SU-DHL-6 (cell line): ENCODE measurements around the gene SOS1.
"Not testable (repeated sequence)": the region's sequence is repeated elsewhere in the genome, so short reads cannot be mapped to it uniquely, and the experiment has no call there.

Source experiments
- H2AFZ ChIP-seq: fragments of 200-600 bp; sonication (generic); 2 replicates; pipeline ENCODE4 v1.6.1; 2014; ENCODE audit warnings: low read depth, mild to moderate bottlenecking, moderate library complexity, mixed read lengths, antibody characterized with exemption, low read length; ENCODE audit not compliant: severe bottlenecking
- H3F3A ChIP-seq: fragments of 200-600 bp; shearing (Covaris generic); 2 replicates; pipeline ENCODE4 v1.6.0; 2016; ENCODE audit warnings: antibody characterized with exemption, mild to moderate bottlenecking; ENCODE audit not compliant: insufficient read depth
- H3K27ac ChIP-seq: fragments of 200-600 bp; sonication (generic); 2 replicates; pipeline ENCODE4 v1.5.1; 2016; ENCODE audit warnings: low read depth, mild to moderate bottlenecking, low read length, moderate library complexity, mixed read lengths
- H3K27me3 ChIP-seq: fragments of 200-600 bp; sonication (generic), shearing (Covaris generic); 2 replicates; pipeline ENCODE4 v1.6.0; 2014; ENCODE audit warnings: mild to moderate bottlenecking, low read length
- H3K36me3 ChIP-seq: fragments of 200-600 bp; sonication (generic); 2 replicates; pipeline ENCODE4 v1.6.1; 2014; ENCODE audit warnings: mild to moderate bottlenecking, low read length, mixed read lengths
- H3K4me2 ChIP-seq: fragments of 300-600, 200-600 bp; shearing (Covaris generic), sonication (generic); 2 replicates; pipeline ENCODE4 v1.6.0; 2014; ENCODE audit warnings: low read length, low read depth, mild to moderate bottlenecking; ENCODE audit not compliant: poor library complexity, severe bottlenecking
- H3K4me3 ChIP-seq: fragments of 200-600 bp; sonication (generic); 2 replicates; pipeline ENCODE4 v1.5.1; 2014; ENCODE audit warnings: antibody characterized with exemption, low read length, mild to moderate bottlenecking, mixed read lengths; ENCODE audit not compliant: insufficient read depth, poor library complexity, severe bottlenecking
- H3K79me2 ChIP-seq: fragments of 200-600 bp; sonication (generic); 2 replicates; pipeline ENCODE4 v1.6.1; 2014; ENCODE audit warnings: mild to moderate bottlenecking, low read length, moderate library complexity; ENCODE audit not compliant: insufficient read depth
- H3K9ac ChIP-seq: fragments of 200-600 bp; sonication (generic); 2 replicates; pipeline ENCODE4 v1.7.0; 2014; ENCODE audit warnings: mild to moderate bottlenecking, low read length
- H3K9me2 ChIP-seq: fragments of 200-600 bp; sonication (generic); replicated peaks from 2 replicates; pipeline ENCODE4 v1.6.1; 2014; ENCODE audit warnings: low read length; ENCODE audit not compliant: insufficient read depth
- H3K9me3 ChIP-seq: fragments of 200-600 bp; sonication (generic); 2 replicates; pipeline ENCODE4 v1.6.1; 2014; ENCODE audit warnings: low read length, mixed read lengths; ENCODE audit not compliant: insufficient read depth
- H4K20me1 ChIP-seq: fragments of 200-600 bp; sonication (generic); 2 replicates; pipeline ENCODE4 v1.6.1; 2014; ENCODE audit warnings: low read depth, mild to moderate bottlenecking, antibody characterized with exemption, low read length, moderate library complexity, mixed read lengths
- CTCF ChIP-seq: fragments of 200-600 bp; sonication (generic); IDR thresholded peaks from one replicate; pipeline ENCODE4 v1.5.1; 2017; ENCODE audit warnings: antibody characterized with exemption, mild to moderate bottlenecking, low read length, moderate library complexity; ENCODE audit not compliant: insufficient read depth, poor library complexity, severe bottlenecking
- EZH2phosphoT487 ChIP-seq: fragments of 200-600 bp; sonication (generic), shearing (Covaris generic); conservative IDR thresholded peaks from 2 replicates; pipeline ENCODE4 v1.6.1; 2018; ENCODE audit warnings: mild to moderate bottlenecking, antibody characterized with exemption, low read length, moderate library complexity, mixed read lengths

SOS1 gene

GRCh38 chr2:39140322-39140847 is 19.5 kb upstream of the SOS1 start:
- no peaks in the 10 kb centered on the region for H3K9me3 ChIP-seq
- H3K27ac ChIP-seq, result no peak overlapping the region
- H2AFZ ChIP-seq, result no peak overlapping the region
- no peaks in the 10 kb centered on the region for H3K27me3 ChIP-seq
- H3K9ac ChIP-seq, result no peak overlapping the region
- no peaks in the 10 kb centered on the region for H3F3A ChIP-seq
- H3K4me3 ChIP-seq, result no peak overlapping the region
- no peaks in the 10 kb centered on the region for H3K79me2 ChIP-seq
- no peak overlapping the region for H3K4me2 ChIP-seq
- TF ChIP-seq EZH2phosphoT487 (no peak), CTCF (no peak)
- no peaks in the 10 kb centered on the region for H3K9me2 ChIP-seq
- no peaks in the 10 kb centered on the region for H4K20me1 ChIP-seq
- H3K36me3 ChIP-seq, result no peaks in the 10 kb centered on the region

DNA sequence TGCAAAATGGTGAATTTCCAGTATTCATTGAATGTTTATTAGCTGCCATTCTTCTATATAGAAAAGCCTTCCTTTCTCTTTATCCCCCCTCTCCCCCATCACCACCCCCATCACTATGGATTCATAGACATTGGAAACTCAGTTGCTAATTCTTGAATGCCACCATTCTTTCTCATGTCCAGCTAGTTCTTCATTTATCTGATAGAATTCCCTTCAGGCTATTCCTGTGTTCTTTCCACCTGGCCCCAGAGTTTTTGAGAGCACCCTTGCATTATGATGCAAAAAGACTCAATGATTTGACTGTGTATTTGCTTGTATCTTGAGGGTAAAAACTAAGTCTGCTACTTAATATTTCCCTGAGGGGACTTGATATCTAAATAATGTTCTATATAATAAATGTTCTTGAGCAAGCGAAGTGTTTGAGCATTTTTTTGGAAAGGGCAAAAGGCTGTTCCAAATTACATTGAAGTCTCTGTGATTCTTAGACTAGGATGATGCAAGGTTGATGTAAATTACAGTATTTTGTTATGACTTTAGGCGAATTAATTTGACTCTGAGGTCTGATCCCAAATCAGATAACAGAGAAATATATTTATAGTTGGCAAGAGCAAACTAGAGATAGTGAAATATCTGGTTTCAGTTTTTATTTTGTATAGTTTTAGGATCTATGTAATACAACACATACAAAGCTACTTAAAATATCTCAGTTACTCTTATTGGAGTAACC is 18.8 kb upstream of the SOS1 start:
- no peaks in the 10 kb centered on the region for H3K9me3 ChIP-seq
- no peaks in the 10 kb centered on the region for H3K27me3 ChIP-seq
- no peaks in the 10 kb centered on the region for H3K9me2 ChIP-seq
- no peak overlapping the region for H3K27ac ChIP-seq
- no peak overlapping the region for H3K9ac ChIP-seq
- H3K4me3 ChIP-seq, result no peak overlapping the region
- H3F3A ChIP-seq, result no peaks in the 10 kb centered on the region
- TF ChIP-seq EZH2phosphoT487 (no peak), CTCF (no peak)
- H2AFZ ChIP-seq, result no peak overlapping the region
- H3K79me2 ChIP-seq, result no peaks in the 10 kb centered on the region
- no peaks in the 10 kb centered on the region for H4K20me1 ChIP-seq
- H3K4me2 ChIP-seq, result no peak overlapping the region
- H3K36me3 ChIP-seq, result no peaks in the 10 kb centered on the region

- Histone ChIP-seq H3K36me3 (no peaks in the 10 kb centered on the region), H3K9ac (no peak overlapping the region), H4K20me1 (no peaks in the 10 kb centered on the region), H3K9me2 (no peaks in the 10 kb centered on the region), H3K79me2 (no peaks in the 10 kb centered on the region), H3K27me3 (no peaks in the 10 kb centered on the region), H3F3A (no peaks in the 10 kb centered on the region), H3K4me2 (no peak overlapping the region), H3K9me3 (no peaks in the 10 kb centered on the region), H2AFZ (no peak overlapping the region), H3K4me3 (no peak overlapping the region), H3K27ac (no peak overlapping the region)
- TF ChIP-seq EZH2phosphoT487 (no peak), CTCF (no peak)
These were observed 18.0 kb upstream of the SOS1 start for GRCh38 chr2:39138837-39139211.

DNA sequence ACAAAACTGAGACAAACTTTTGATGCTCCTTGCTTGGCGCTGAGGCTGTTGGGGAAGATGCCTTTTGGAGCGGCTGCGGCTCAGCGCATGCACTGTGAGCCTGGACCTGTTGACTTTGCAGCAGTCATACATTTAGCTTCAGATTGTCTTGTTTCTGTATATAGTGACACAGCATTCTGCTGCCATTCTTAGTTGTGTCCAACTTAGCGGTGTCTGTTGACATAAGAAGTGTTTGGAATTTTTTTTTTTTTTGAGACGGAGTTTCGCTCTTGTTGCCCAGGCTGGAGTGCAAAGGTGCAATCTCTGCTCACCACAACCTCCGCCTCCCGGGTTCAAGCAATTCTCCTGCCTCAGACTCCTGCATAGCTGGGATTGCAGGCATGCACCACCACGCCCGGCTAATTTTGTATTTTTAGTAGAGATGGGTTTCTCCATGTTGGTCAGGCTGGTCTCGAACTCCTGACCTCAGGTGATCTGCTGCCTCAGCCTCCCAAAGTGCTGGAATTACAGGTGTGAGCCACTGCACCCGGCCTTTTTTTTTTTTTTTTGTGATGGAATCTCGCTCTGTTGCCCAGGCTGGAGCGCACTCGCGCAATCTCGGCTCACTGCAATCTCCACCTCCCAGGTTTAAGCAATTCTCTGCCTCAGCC is 17.5 kb upstream of the SOS1 start:
- not testable (repeated sequence) for H3K27me3 ChIP-seq, H3K36me3 ChIP-seq, H3K4me3 ChIP-seq, H3K9ac ChIP-seq, H3K9me2 ChIP-seq, H3K27ac ChIP-seq, H2AFZ ChIP-seq, H3K9me3 ChIP-seq, H3K79me2 ChIP-seq, H3F3A ChIP-seq, H4K20me1 ChIP-seq, H3K4me2 ChIP-seq
